Inflammatory macrophage (primary cell): ENCODE data around the gene JPT1.
"Not testable (repeated sequence)": the region's sequence is repeated elsewhere in the genome, so short reads cannot be mapped to it uniquely, and the experiment has no call there.

ENCODE experiments used
- DNase-seq, 2 donors: peaks; one replicate each; pipeline ENCODE4 v3.0.0-alpha.2; 2020 to 2022
- total RNA-seq, 18 experiments: gene quantifications; one replicate each; lab custom pipeline; 2026; ENCODE audit warnings: mixed read lengths in 6 of 18, inconsistent platforms in 2 of 18; lab: John Stamatoyannopoulos, UW

The JPT1 gene, protein sequence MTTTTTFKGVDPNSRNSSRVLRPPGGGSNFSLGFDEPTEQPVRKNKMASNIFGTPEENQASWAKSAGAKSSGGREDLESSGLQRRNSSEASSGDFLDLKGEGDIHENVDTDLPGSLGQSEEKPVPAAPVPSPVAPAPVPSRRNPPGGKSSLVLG
- 27.0 to 71.7 (median 49.0) reads per million in 18 experiments for total RNA-seq

DNA sequence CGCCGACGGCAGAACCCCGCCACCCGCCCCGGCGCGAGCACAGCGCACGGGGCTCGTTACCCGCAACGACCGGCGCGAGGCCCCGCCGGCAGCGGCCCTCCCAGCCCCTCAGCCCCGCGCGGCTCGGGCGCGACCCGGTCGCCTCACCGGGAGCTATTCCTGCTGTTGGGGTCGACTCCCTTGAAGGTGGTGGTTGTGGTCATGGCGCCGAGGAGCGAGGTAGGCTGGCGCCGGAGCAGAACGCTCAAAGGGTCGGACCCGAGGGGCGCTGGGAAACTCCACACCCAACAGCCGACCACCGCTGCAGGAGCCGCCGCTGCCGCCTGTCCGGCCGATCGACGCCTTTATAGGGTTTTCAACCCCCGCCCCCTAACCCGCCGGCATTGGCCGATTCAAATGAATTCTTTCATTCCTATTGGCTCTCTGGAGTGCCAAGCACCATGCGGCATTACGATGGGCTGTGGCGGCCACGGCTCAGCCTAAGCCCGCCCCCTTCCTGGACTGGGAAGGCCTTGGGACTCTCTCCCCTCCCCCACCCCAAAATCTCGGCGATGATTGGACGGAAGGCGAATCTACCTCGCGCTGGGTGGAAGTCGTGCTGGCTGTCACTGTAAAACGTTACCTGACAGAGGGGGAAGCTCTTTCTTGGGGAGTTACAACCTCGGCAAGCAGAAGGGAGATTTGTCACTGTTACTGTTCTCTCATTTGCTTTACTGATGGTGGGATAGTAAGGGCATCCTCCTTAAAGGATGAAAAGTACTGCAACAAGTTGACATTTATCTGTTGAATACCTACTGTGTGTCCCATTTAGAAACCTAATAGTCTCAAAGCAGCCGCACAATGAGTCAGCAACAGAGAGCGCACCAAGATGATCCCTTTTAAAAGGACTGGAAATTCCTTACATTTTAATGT is at the start of gene JPT1:
Gene JPT1, minus strand, starts transcription at position 318 of the 912 bp plus-strand sequence. Its CDS starts 115 bp downstream, at position 203.
- DNase-seq: peak; percentile 99

DNA sequence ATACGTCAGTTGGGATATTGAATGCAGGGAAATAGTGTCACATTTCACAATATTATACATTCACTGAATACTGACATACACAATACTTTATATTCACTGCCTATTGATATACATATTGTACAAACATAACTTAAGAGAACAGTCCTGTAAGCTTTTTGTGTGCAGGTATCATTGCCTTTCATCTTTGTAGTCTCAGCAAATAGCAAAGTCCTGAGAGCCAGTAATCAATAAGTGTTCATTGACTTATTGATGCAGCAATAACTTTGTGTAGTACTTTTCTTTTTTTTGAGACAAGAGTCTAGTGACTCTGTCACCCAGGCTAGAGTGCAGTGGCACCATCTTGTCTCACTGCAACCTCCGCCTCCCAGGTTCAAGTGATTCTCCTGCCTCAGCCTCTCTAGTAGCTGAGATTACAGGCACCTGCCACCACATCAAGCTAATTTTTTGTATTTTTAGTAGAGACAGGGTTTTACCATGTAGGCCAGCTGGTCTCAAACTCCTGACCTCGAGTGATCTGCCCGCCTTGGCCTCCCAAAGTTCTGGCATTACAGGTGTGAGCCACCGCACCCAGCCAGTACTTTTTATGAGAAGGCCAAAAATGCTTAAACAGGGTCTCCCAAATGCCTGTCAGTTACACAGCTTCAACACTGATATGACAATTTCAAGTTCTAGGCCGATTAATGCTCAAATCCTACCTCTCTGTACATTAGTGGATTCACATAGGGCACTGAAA is 45.7 kb upstream of the JPT1 start:
- no peak for DNase-seq

DNA sequence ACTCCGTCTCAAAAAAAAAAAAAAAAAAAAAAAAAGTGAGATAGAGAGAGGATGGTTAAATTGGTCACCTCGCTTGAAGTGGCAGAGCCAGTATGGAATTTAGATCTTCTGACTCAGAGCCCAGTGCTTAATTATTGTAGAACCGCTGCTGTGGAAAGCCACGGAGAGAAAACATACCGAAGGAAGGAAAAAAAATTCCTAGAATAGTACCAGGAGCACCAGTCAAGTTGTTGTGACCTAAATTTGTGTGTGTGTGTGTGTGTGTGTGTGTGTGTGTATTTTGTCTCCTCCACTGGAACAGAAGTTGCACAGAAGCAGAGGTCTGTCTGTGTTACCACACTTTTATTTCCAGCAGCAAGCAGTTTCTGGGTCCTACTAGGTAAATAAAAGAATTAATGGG is 40.6 kb upstream of the JPT1 start:
- no peak for DNase-seq

DNA sequence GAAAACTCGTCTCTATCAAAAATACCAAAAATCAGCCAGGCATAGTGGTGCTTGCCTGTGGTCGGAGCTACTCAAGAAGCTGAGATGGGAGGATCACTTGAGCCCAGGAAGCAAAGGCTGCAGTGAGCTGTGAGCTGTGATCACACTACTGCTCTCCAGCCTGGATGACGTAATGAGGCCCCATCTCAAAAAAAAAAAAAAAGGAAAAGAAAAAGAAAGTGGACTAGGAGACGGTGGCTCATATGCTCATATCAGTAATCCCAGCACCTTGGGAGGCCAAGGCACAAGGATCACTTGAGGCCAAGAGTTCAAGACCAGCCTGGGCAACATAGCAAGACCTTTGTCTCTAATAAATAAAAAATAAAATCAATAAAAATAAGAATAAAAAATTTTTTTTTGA is 37.3 kb upstream of the JPT1 start:
- DNase-seq: peak; percentile 20 to 38

DNA sequence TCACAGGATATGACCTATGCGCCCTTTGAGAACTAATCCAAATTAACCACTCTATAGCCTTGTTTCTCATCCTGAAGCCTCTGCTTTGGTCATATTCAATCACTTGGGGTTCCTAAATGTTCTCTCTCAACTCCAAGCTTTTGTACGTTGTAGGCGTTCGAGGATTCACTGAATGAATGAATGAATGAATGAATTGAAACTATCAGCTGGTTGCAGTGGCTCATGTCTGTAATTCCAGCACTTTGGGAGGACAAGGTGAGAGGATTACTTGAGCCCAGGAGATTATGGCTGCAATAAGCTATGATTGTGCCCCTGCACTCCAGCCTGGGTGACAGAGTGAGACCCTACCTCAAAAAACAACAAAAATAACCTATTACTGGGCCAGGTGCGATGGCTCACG is 34.3 kb upstream of the JPT1 start:
- DNase-seq: no peak

DNA sequence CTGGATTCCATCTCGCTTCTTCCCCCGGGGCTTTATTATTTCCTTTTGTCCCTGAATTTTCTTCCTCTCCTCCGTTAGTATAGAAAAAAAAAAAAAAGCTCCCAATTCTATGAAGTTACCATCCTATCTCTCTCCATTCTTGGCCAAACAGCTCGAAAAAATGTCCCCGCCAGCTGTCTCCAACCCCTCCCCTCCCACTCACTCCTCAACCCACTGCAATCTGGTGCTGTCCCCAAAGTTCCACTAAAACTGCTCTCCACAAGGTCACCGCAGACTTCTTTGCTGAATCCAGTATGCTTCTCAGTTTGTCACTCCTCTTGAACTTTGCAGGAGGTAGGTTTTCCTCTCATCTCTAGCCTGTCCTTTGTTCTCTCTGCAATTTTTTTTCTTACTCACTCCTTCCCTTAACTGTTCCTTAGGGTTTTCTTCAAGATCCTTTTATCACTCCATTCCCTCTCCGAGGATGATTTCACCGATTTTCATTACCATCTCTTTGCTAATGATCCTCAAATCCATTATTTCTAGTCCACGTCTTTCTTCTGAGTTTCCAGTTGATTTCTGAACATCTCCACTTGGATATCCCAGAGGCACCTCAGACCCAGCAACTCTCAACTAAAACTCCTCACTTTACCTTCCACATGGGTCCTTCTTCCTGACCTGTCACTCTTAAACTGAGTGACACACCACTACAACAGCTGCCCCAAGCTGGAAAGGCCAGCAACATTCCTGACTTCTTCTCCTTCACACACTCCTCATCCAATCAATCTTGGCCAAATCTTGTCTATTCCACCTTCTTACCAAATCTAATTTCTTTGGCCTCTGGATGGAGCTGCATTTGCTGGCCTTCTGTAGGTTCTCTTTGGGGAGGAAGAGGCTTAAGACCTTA is 29.9 kb upstream of the JPT1 start:
- no peak for DNase-seq

DNA sequence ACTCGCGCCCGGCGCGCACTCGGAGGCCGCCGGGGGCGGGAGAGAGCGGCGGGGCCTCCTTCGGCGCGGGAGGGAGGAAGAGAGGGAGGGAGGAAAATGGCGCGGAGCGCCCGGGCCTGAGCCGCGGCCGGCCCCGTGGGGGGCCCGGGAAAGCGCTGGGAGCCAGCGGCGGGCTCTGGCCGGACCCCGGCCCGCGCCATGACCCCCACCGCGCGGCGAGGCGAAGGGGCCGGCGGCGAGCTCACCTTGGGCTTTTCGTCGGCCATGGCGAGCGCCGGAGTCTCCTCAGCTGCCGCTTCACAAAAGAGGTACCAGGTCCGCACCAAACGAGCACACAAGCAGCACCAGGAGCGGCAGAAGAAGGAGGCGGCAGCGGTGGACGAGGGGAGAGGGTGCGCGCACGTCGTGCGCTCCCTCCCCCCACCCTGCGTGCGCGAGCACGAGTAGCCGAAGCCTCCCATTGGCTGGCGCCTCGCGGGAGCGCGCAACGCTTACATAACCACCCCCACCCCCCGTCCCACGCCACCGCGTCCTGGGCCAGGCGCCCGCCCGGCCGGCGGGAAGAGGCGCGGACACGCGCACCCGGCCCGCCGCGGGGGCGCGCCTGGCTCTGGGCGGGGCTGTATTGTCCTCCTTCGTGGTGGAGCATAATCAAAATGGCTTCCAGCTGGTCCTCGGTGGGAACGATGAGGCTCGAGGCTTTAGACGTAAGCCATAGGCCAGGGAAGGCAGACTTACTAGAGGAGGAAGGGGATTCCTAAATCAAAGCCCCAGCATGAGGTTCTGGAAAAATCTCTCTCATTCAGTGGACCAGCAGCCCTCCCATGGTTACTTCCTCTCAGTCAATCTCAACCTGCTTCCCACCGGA is 28.5 kb upstream of the JPT1 start, which contains the start of gene SUMO2:
Gene SUMO2, minus strand, starts transcription at position 391 of the 868 bp plus-strand sequence. Its CDS starts 125 bp downstream, at position 266.
- DNase-seq: peak; percentile 96 to 97

DNA sequence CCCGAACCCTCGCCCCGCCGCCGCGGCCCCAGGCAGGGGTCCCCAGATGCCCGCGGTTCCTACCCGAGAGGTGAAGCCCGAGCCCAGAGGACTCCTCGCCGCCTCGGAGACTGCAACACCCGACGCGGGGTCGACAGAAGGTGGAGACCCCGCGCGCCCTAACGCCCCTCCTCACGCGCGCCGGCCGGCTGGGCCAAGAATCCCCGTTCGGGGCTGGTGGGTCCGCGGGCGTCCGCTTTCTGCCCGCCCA is 27.9 kb upstream of the JPT1 start:
- no peak for DNase-seq

DNA sequence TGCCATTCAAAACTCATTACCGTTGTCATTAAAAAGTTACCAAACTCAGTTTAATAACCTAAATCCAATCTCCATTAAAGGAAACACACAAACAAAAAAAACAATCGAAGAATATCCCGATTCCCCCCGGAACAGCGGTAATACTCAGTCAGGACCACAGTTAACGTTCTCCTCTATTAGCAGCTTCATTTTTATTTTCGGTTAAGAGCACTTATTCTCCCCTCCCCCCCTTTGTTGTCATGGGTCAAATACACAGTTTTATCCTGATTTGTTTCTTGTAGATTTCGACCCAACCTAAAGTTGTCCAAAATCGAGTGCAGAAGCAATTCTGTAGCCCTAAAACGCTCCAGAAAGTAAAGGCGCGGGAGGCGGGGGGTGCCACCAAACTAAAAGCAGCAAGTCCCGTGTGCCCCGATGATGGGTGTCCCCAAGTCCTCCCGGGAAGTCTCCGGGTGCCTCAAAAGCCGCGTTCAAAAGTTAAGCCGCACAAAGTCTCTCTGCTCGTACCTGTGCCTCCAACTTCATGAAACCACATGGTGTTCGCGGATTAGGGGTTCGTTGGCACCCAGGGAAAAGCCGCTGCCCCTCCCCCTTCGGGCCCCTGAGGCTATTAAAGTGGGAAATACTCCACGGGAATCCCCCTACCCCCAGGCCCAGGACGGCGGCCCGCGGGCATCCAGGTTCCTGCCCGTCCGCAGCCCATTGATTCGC is 27.5 kb upstream of the JPT1 start:
- DNase-seq: peak; percentile 16 to 31

DNA sequence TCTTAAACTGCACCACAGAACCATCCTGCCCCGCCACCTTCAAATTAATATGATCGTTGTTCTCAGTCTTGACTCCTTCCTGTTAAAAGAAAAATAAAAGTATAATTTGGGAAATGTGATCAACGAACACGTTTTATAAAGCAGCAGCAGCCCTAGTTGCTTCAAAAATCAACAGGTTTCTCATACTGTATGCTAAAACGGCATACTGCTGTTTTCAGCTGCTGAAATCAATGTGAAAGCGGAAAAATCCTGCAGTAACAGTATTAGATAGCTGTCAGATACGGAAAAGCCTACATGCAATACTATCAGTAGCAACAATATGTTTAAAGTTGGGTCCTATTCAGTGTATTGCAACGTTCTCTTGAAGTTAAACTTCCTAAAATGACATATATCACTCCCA is 26.8 kb upstream of the JPT1 start:
- DNase-seq: peak in 1 of 2 donors; percentile 8

DNA sequence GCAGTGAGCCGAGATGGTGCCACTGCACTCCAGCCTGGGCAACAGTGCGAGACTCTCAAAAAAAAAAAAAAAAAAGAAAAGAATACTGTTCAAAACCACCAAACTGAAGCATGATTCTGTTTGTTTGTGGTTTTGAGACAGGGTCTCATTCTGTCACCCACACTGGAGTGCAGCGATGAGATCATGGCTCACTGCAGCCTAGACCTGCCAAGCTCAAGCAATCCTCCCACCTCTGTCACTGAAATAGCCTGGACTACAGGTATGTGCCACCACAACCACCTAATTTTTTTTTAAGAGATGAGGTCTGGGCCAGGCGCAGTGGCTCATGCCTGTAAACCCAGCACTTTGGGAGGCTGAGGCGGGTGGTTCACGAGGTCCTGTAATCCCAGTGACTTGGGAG is 24.1 kb upstream of the JPT1 start:
- DNase-seq: no peak

DNA sequence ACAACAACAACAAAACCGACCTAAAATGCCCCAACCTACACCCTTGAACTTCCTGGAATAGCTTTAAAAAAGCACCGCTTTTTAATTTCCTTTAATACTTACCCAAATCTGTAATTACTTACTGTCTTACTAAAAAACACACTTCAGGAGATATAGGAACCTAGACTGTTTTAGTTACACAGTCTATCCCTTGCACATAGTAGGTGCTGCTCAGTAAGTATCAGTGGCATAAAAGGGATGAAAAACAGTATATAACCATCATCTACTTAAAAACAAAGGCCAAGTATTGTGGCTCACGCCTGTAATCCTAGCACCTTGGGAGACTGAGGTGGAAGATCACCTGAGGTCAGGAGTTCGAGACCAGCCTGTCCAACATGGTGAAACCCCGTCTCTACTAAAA is 22.3 kb upstream of the JPT1 start:
- DNase-seq: no peak

DNA sequence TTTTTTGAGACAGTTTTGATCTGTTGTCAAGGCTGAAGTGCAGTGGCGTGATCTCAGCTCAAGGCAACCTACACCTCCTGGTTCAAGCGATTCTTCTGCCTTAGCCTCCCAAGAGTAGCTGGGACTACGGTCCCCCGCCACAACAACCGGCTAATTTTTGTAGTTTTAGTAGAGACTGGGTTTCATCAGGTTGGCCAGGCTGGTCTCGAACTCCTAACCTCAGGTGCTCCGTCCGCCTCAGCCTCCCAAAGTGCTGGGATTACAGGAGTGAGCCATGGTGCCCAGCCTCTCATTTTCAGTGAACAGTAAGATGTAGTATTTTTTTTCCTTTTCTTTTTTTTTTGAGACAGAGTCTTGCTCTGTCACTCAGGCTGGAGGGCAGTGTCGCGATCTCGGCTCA is 20.7 kb upstream of the JPT1 start:
- DNase-seq: no peak

DNA sequence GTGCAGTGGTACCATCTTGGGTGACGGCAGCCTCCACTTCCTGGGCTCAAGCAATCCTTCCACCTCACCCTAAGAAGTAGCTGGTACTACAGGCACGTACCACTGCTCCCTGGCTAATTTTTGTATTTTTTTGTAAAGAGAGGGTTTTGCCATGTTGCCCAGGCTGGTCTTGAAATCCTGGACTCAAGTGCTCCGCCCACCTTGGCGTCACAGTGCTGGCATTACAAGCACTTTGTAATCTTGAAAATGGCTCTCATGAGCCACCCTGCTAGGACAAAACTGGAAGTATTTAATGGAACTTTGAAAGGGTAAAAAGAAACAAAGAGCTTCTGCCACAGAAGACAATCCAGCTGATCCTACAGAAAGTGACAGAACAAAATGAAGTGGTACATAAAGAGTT is 19.2 kb upstream of the JPT1 start:
- DNase-seq: no peak

DNA sequence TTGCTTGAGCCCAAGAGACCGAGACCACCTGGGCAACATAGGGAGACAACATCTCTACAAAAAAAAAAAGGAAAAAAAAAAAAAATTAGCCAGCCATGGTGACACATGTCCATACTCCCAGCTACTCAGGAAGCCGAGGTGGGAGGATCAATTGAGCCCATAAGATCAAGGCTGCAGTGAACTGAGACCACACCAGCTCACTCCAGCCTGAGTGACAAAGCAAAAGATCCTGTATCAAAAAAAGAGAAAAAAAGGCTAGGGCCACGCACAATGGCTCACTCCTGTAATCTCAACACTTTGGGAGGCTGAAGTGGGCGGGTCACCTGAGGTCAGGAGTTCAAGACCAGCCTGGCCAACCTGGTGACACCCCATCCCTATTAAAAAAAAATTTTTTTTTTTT is 14.7 kb upstream of the JPT1 start:
- DNase-seq: no peak

DNA sequence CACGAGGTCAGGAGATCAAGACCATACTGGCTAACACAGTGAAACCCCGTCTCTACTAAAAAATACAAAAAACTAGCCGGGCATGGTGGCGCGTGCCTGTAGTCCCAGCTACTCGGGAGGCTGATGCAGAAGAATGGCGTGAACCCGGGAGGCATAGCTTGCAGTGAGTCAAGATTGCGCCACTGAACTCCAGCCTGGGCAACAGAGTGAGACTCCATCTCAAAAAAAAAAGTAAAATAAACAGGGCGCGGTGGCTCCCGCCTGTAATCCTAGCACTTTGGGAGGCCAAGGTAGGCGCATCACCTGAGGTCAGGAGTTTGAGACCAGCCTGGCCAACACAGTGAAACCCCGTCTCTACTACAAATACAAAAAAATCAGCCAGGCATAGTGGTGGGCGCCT is 10.3 kb upstream of the JPT1 start:
- not testable (repeated sequence) for DNase-seq

DNA sequence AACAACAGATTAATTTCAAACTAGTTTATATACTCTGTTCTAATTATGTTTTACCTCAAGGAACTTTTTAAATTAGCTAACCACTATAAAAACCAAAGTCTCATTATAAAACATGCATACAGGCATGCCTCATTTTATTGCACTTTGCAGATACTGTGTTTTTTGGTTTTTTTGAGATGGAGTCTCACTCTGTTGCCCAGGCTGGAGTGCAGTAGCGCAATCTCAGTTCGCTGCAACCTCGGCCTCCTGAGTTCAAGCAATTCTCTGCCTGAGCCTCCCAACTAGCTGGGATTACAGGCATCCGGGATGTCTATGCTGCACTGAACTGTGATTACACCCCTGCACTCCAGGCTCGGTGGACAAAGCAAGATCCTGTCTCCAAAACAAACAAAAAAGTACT is 8.8 kb upstream of the JPT1 start:
- DNase-seq: no peak

DNA sequence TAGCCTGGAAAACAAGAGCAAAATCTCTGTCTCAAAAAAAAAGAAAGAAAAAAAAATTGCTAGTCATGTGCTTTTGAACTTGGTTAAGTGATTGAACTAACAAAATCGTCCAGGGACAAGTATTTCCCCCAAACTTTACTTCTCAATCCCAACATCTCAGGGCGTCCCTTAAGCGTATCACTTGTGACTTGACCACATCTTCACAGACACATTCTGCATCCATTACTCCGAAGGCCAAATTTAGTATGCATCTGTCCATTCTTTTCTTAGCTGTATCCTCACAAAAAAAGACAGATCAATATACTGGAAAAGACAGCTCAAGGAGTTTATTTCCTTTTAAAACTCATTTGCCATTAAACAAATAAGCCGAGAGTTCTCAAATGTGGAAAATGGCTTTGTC is 5.9 kb upstream of the JPT1 start:
- no peak for DNase-seq

DNA sequence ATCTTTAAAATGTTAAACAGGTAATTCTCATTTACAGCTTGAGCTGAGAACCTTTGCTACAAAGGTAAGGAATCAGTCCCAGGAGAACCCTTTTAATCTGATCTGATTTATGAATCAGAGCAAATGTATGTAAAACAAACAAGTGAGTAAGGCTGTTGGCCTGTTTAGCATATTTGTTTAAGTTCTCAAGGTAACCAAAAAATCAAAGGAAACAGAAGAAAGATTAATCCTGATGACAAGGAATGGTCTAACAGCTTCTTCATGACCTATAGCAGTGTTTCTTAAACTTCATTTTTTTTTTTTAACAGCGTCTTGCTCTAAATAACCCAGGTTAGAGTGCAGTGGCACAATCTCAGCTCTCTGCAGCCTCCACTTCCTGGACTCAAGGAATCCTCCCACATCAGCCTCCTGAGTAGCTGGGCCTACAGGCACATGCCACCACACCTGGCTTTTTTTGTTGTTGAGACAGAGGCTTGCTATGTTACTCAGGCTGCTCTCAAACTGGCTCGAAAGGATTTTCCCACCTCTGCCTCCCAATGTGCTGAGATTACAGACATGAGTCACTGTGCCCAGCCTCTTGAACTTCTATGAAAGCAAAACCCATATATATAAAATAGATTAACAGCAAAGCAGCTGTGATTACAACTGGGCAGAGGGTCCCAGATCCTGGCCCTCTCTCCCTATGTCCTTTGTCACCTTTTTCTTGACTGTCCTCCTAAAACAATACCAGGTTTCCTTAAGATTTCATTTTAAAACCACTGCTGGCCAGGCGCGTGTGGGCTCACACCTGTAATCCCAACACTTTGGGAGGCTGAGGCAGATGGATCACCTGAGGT is 5.1 kb upstream of the JPT1 start:
- DNase-seq: no peak

DNA sequence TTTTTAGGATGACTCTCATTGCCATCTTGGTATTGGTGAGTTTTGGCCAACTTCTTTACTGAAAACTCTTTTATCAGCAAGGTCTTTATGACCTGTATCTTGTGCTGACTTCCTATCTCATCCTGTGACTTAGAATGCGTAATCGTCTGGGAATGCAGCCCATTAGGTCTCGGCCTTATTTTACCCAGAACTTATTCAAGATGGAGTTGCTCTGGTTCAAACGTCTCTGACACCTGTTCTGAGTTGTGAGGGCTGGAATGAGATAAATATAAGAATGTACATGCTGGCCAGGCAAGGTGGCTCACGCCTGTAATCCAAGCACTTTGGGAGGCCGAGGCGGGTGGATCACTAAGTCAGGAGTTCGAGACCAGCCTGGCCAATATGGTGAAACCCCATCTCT is 4.2 kb upstream of the JPT1 start:
- DNase-seq: not testable (repeated sequence)
